DMS53 treated with DMSO at 0.1 percent for 48 hours (cell line): ENCODE results near the gene RCHY1.
"Not testable (repeated sequence)": the region's sequence is repeated elsewhere in the genome, so short reads cannot be mapped to it uniquely, and the experiment has no call there.

Experiments
- DNase-seq: peaks from one replicate; lab custom pipeline; 2025; ENCODE audit not compliant: unreplicated experiment; lab: John Stamatoyannopoulos, UW

RCHY1 gene

GRCh38 chr4:75514131-75514948 lies at the start of gene RCHY1, which contains the start of gene THAP6:
Gene RCHY1, minus strand, starts transcription at chr4:75514403. Its CDS starts 117 bp downstream, at chr4:75514286.
Gene THAP6, plus strand, starts transcription at chr4:75514473. Its CDS starts 980 bp downstream, at chr4:75515453.
- DNase-seq = peak; percentile 89

- DNase-seq = no peak
These were observed 47.6 kb upstream of the RCHY1 start for GRCh38 chr4:75561789-75562188.

- no peak for DNase-seq
These were observed 43.5 kb upstream of the RCHY1 start for GRCh38 chr4:75557696-75558095.

GRCh38 chr4:75555294-75556164 lies 41.3 kb upstream of the RCHY1 start, which contains the start of gene ODAPH:
Gene ODAPH, plus strand, starts transcription at chr4:75556066. Its CDS starts 17 bp downstream, at chr4:75556083.
- no peak for DNase-seq

GRCh38 chr4:75552452-75552851 lies 38.2 kb upstream of the RCHY1 start:
- DNase-seq = no peak

- no peak for DNase-seq
These were observed 34.8 kb upstream of the RCHY1 start for GRCh38 chr4:75549019-75549418.

- DNase-seq = no peak
These were observed 33.6 kb upstream of the RCHY1 start for GRCh38 chr4:75547647-75548387.

GRCh38 chr4:75545526-75545925 lies 31.3 kb upstream of the RCHY1 start:
- DNase-seq = no peak

- DNase-seq = no peak
These were observed 30.7 kb upstream of the RCHY1 start for GRCh38 chr4:75544870-75545269.

- DNase-seq = not testable (repeated sequence)
These were observed 30.0 kb upstream of the RCHY1 start for GRCh38 chr4:75544220-75544619.

- DNase-seq = no peak
These were observed 28.6 kb upstream of the RCHY1 start for GRCh38 chr4:75542824-75543223.

- DNase-seq = not testable (repeated sequence)
These were observed 23.1 kb upstream of the RCHY1 start for GRCh38 chr4:75537308-75537707.

- not testable (repeated sequence) for DNase-seq
These were observed 19.7 kb upstream of the RCHY1 start for GRCh38 chr4:75533926-75534325.

- DNase-seq = not testable (repeated sequence)
These were observed 19.2 kb upstream of the RCHY1 start for GRCh38 chr4:75533339-75533887.

GRCh38 chr4:75531536-75532143 lies 17.4 kb upstream of the RCHY1 start:
- not testable (repeated sequence) for DNase-seq

- no peak for DNase-seq
These were observed 16.5 kb upstream of the RCHY1 start for GRCh38 chr4:75530556-75531322.

- DNase-seq = no peak
These were observed 13.3 kb upstream of the RCHY1 start for GRCh38 chr4:75527482-75527881.

GRCh38 chr4:75525910-75526309 lies 11.7 kb upstream of the RCHY1 start:
- DNase-seq = no peak

GRCh38 chr4:75525086-75525485 lies 10.9 kb upstream of the RCHY1 start:
- DNase-seq = no peak
